Measurements from ENCODE around the gene TMC7.
A peak's percentile ranks its signal among the peaks of the same experiment; 100 is the strongest.

TMC7 gene

GRCh38 chr16:19084879-19085278, 101.1 kb downstream of the TMC7 start:
- no peak for DNase-seq (ENCODE audit: extremely low read depth, insufficient read length)
- H3K4me3 ChIP-seq (replicated peaks; ENCODE audit: low read depth, low read length): no peak overlapping the region
- H3K27me3 ChIP-seq (replicated peaks; ENCODE audit: control insufficient read depth, insufficient read depth, low read length): no peaks in the 10 kb centered on the region
- H3K36me3 ChIP-seq (ENCODE audit: control insufficient read depth, insufficient read depth, low read length): no peaks in the 10 kb centered on the region
- no peak for TF ChIP-seq CTCF (IDR thresholded peaks at IDR 0.05; ENCODE audit: insufficient read depth, low read length, poor library complexity, severe bottlenecking)

- Histone ChIP-seq H3K36me3 (ENCODE audit: control insufficient read depth, insufficient read depth, low read length) (no peaks in the 10 kb centered on the region), H3K27me3 (replicated peaks; ENCODE audit: control insufficient read depth, insufficient read depth, low read length) (no peaks in the 10 kb centered on the region), H3K4me3 (replicated peaks; ENCODE audit: low read depth, low read length) (no peak overlapping the region)
- DNase-seq (ENCODE audit: extremely low read depth, insufficient read length): no peak
- no peak for TF ChIP-seq CTCF (IDR thresholded peaks at IDR 0.05; ENCODE audit: insufficient read depth, low read length, poor library complexity, severe bottlenecking)
Measured at GRCh38 chr16:19085679-19086200, 102.0 kb downstream of the TMC7 start.

GRCh38 chr16:19086322-19087199, 102.8 kb downstream of the TMC7 start:
- Histone ChIP-seq H3K4me3 (replicated peaks; ENCODE audit: low read depth, low read length) (peak overlapping the region; percentile 30; the same call in 1 of the 2 replicates), H3K36me3 (ENCODE audit: control insufficient read depth, insufficient read depth, low read length) (no peaks in the 10 kb centered on the region), H3K27me3 (replicated peaks; ENCODE audit: control insufficient read depth, insufficient read depth, low read length) (no peaks in the 10 kb centered on the region)
- TF ChIP-seq CTCF (IDR thresholded peaks at IDR 0.05; ENCODE audit: insufficient read depth, low read length, poor library complexity, severe bottlenecking): peak; percentile 95
- peak; percentile 88 for DNase-seq (ENCODE audit: extremely low read depth, insufficient read length)

GRCh38 chr16:19088341-19088916, 104.7 kb downstream of the TMC7 start:
- DNase-seq (ENCODE audit: extremely low read depth, insufficient read length): no peak
- no peaks in the 10 kb centered on the region for H3K27me3 ChIP-seq (replicated peaks; ENCODE audit: control insufficient read depth, insufficient read depth, low read length)
- TF ChIP-seq CTCF (IDR thresholded peaks at IDR 0.05; ENCODE audit: insufficient read depth, low read length, poor library complexity, severe bottlenecking): no peak
- H3K36me3 ChIP-seq (ENCODE audit: control insufficient read depth, insufficient read depth, low read length): no peaks in the 10 kb centered on the region
- no peak overlapping the region for H3K4me3 ChIP-seq (replicated peaks; ENCODE audit: low read depth, low read length)

- no peaks in the 10 kb centered on the region for H3K36me3 ChIP-seq (ENCODE audit: control insufficient read depth, insufficient read depth, low read length)
- H3K27me3 ChIP-seq (replicated peaks; ENCODE audit: control insufficient read depth, insufficient read depth, low read length): no peaks in the 10 kb centered on the region
- DNase-seq (ENCODE audit: extremely low read depth, insufficient read length): no peak
- TF ChIP-seq CTCF (IDR thresholded peaks at IDR 0.05; ENCODE audit: insufficient read depth, low read length, poor library complexity, severe bottlenecking): no peak
- H3K4me3 ChIP-seq (replicated peaks; ENCODE audit: low read depth, low read length): no peak overlapping the region
Measured at GRCh38 chr16:19089410-19089955, 105.7 kb downstream of the TMC7 start.

Data from GM06990 (cell line).